DOHH2 (cell line): ENCODE data around the gene SPAG16.

ENCODE experiments used
- H3F3A ChIP-seq: fragments of 200-600 bp; sonication (generic), shearing (Covaris generic); 2 replicates; pipeline ENCODE4 v1.6.0; 2016; ENCODE audit warnings: antibody characterized with exemption, mild to moderate bottlenecking; ENCODE audit not compliant: control insufficient read depth, insufficient read depth
- H3K27ac ChIP-seq: fragments of 200-600 bp; sonication (generic); 2 replicates; pipeline ENCODE4 v1.5.1; 2014; ENCODE audit warnings: low read depth, mild to moderate bottlenecking, low read length, moderate library complexity
- H3K27me3 ChIP-seq: fragments of 200-600 bp; sonication (generic); 2 replicates; pipeline ENCODE4 v1.6.1; 2014; ENCODE audit warnings: mild to moderate bottlenecking, low read length, mixed read lengths; ENCODE audit not compliant: control insufficient read depth
- H3K36me3 ChIP-seq: fragments of 200-600 bp; sonication (generic); 2 replicates; pipeline ENCODE4 v1.6.1; 2014; ENCODE audit warnings: mild to moderate bottlenecking, low read length, moderate library complexity, mixed read lengths; ENCODE audit not compliant: control insufficient read depth
- H3K4me1 ChIP-seq: fragments of 200-600 bp; sonication (generic); 2 replicates; pipeline ENCODE4 v1.6.1; 2014; ENCODE audit warnings: mild to moderate bottlenecking, low read length, mixed read lengths; ENCODE audit not compliant: control insufficient read depth
- H3K4me2 ChIP-seq: fragments of 200-600 bp; sonication (generic); 2 replicates; pipeline ENCODE4 v1.6.0; 2014; ENCODE audit warnings: mild to moderate bottlenecking, low read length, moderate library complexity
- H3K4me3 ChIP-seq: fragments of 200-600 bp; sonication (generic); 2 replicates; pipeline ENCODE4 v1.5.1; 2014; ENCODE audit warnings: mild to moderate bottlenecking, low read length, mixed read lengths
- H3K79me2 ChIP-seq: fragments of 200-600 bp; sonication (generic); 2 replicates; pipeline ENCODE4 v1.6.1; 2014; ENCODE audit warnings: mild to moderate bottlenecking, low read length, mixed read lengths; ENCODE audit not compliant: control insufficient read depth
- H3K9me2 ChIP-seq: fragments of 200-600 bp; sonication (generic); replicated peaks from 2 replicates; pipeline ENCODE4 v1.6.1; 2014; ENCODE audit warnings: mild to moderate bottlenecking, low read length, mixed read lengths; ENCODE audit not compliant: control insufficient read depth
- H3K9me3 ChIP-seq: fragments of 200-600 bp; sonication (generic); 2 replicates; pipeline ENCODE4 v1.6.1; 2014; ENCODE audit warnings: antibody characterized with exemption, low read length, mixed read lengths; ENCODE audit not compliant: control insufficient read depth, insufficient read depth
- H4K20me1 ChIP-seq: fragments of 200-600 bp; sonication (generic); 2 replicates; pipeline ENCODE4 v1.6.0; 2014; ENCODE audit warnings: low read depth, mild to moderate bottlenecking, antibody characterized with exemption, low read length, moderate library complexity; ENCODE audit not compliant: control insufficient read depth, insufficient read depth
- EZH2phosphoT487 ChIP-seq: fragments of 200-600 bp; sonication (generic); IDR thresholded peaks from 2 replicates; pipeline ENCODE4 v1.6.1; 2017; ENCODE audit warnings: borderline replicate concordance, mild to moderate bottlenecking, antibody characterized with exemption, low read length, moderate library complexity, mixed read lengths
- TF ChIP-seq, protein P1 (sequence below): fragments of 200-600 bp; sonication (generic); IDR thresholded peaks from one replicate; pipeline ENCODE4 v1.5.1; 2014; ENCODE audit warnings: antibody characterized with exemption, mild to moderate bottlenecking, low read depth, low read length; ENCODE audit not compliant: poor library complexity, severe bottlenecking

The SPAG16 gene

GRCh38 chr2:213296270-213296669, 12.0 kb downstream of the SPAG16 start:
- Histone ChIP-seq H3K27ac (no peak overlapping the region), H3K4me2 (no peak overlapping the region), H3K9me3 (no peaks in the 10 kb centered on the region), H3K9me2 (no peaks in the 10 kb centered on the region), H4K20me1 (no peaks in the 10 kb centered on the region), H3K4me3 (no peak overlapping the region), H3K4me1 (no peaks in the 10 kb centered on the region), H3K79me2 (no peaks in the 10 kb centered on the region), H3F3A (no peaks in the 10 kb centered on the region), H3K36me3 (no peaks in the 10 kb centered on the region), H3K27me3 (no peaks in the 10 kb centered on the region)
- TF ChIP-seq, protein P1, sequence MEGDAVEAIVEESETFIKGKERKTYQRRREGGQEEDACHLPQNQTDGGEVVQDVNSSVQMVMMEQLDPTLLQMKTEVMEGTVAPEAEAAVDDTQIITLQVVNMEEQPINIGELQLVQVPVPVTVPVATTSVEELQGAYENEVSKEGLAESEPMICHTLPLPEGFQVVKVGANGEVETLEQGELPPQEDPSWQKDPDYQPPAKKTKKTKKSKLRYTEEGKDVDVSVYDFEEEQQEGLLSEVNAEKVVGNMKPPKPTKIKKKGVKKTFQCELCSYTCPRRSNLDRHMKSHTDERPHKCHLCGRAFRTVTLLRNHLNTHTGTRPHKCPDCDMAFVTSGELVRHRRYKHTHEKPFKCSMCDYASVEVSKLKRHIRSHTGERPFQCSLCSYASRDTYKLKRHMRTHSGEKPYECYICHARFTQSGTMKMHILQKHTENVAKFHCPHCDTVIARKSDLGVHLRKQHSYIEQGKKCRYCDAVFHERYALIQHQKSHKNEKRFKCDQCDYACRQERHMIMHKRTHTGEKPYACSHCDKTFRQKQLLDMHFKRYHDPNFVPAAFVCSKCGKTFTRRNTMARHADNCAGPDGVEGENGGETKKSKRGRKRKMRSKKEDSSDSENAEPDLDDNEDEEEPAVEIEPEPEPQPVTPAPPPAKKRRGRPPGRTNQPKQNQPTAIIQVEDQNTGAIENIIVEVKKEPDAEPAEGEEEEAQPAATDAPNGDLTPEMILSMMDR, result no peak
- TF ChIP-seq EZH2phosphoT487, result no peak

- H4K20me1 ChIP-seq, result no peaks in the 10 kb centered on the region
- H3K9me3 ChIP-seq, result peaks cover 15% of the 10 kb centered on the region
- TF ChIP-seq, protein P1, result no peak
- no peak for TF ChIP-seq EZH2phosphoT487
- peaks cover 11% of the 10 kb centered on the region for H3K36me3 ChIP-seq
- no peak overlapping the region for H3K4me3 ChIP-seq
- no peaks in the 10 kb centered on the region for H3K27me3 ChIP-seq
- no peak overlapping the region for H3K4me2 ChIP-seq
- no peaks in the 10 kb centered on the region for H3F3A ChIP-seq
- peaks cover 10% of the 10 kb centered on the region for H3K4me1 ChIP-seq
- H3K9me2 ChIP-seq, result no peaks in the 10 kb centered on the region
- H3K27ac ChIP-seq, result no peak overlapping the region
- H3K79me2 ChIP-seq, result no peaks in the 10 kb centered on the region
Measured at GRCh38 chr2:213306316-213306942, 22.2 kb downstream of the SPAG16 start.

DNA sequence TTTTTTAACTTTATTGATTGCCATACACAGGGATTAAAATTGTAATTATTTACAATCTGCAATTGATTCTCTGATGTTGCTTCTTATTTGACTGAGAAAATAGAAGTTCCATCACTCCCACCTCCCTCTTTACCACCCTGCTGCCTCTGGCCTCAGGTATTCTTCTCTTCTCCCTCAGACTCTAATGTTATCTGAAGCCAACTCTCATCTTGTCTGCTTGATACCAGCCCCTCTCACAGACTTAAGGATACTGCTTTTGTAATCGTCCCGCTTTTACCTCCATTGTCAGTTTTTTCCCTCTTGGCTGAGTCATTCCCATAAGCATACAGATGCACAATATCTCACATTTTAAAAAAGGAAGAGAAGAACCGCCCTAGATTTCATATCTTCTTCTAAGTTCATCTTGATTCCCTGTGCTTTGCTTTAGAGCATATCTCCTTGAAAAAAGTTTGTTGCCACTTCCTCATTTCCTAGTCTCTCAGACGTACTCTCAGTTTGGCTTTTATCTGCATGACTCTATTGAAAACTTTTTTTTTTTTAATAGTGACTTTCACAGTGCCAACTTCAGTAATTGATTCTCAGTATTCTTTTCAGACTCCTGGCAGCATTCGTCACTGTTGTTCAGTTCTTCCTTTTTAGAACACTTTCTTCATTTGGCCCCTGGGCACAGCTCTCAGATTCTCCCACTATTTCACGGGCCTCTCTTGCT, 31.1 kb downstream of the SPAG16 start:
- H3F3A ChIP-seq, result no peaks in the 10 kb centered on the region
- no peaks in the 10 kb centered on the region for H3K9me3 ChIP-seq
- H3K27ac ChIP-seq, result no peak overlapping the region
- TF ChIP-seq, protein P1, result no peak
- no peak for TF ChIP-seq EZH2phosphoT487
- H3K27me3 ChIP-seq, result no peaks in the 10 kb centered on the region
- 0 out of 2 replicates have a peak, but pooled peaks cover 2% of the 10 kb centered on the region for H3K36me3 ChIP-seq
- H4K20me1 ChIP-seq, result no peaks in the 10 kb centered on the region
- no peak overlapping the region for H3K4me3 ChIP-seq
- no peak overlapping the region for H3K4me2 ChIP-seq
- H3K4me1 ChIP-seq, result peaks cover 4% of the 10 kb centered on the region; the same call in 1 of the 2 replicates
- H3K9me2 ChIP-seq, result no peaks in the 10 kb centered on the region
- H3K79me2 ChIP-seq, result no peaks in the 10 kb centered on the region
